Keratinocyte (primary cell): Measurements from ENCODE around the gene PRPSAP1. TPM values are rescaled to one million over a fixed set of nuclear protein-coding genes. Genes with fewer than 3 reads are reported as not detected.

Experiments used
- DNase-seq: peaks from one replicate; pipeline ENCODE4 v3.0.0-alpha.2; 2011; ENCODE audit warnings: low read depth, missing footprints, low spot score
- FAIRE-seq: peaks from 2 replicates; lab custom pipeline; 2011; peaks lifted over from hg19 to GRCh38; lab: Jason Lieb, UNC
- H2AFZ ChIP-seq: 2 replicates; pipeline ENCODE4 v1.6.0; 2012; ENCODE audit warnings: low read length, control low read depth, inconsistent platforms; ENCODE audit not compliant: control insufficient read depth
- H3K27ac ChIP-seq: 2 replicates; pipeline ENCODE4 v1.5.1; 2011; ENCODE audit warnings: low read length; ENCODE audit not compliant: control insufficient read depth, insufficient read depth
- H3K27me3 ChIP-seq: 3 replicates; pipeline ENCODE4 v1.6.0; 2011; ENCODE audit warnings: low read length; ENCODE audit not compliant: control insufficient read depth, insufficient read depth; ENCODE audit errors: extremely low read depth
- H3K36me3 ChIP-seq, 2 experiments: 2 replicates in 1 of 2; 3 replicates in 1 of 2; pipeline ENCODE4 v1.5.1; 2011; ENCODE audit warnings: low read length in 2 of 2, mild to moderate bottlenecking in 1 of 2; ENCODE audit not compliant: control insufficient read depth in 2 of 2, insufficient read depth in 2 of 2; ENCODE audit errors: extremely low read depth in 1 of 2
- H3K4me1 ChIP-seq: 3 replicates; pipeline ENCODE4 v1.5.1; 2011; ENCODE audit warnings: low read length; ENCODE audit not compliant: control insufficient read depth, insufficient read depth; ENCODE audit errors: extremely low read depth
- H3K4me2 ChIP-seq: 3 replicates; pipeline ENCODE4 v1.6.0; 2011; ENCODE audit warnings: low read depth, low read length; ENCODE audit not compliant: control insufficient read depth, insufficient read depth; ENCODE audit errors: extremely low read depth
- H3K4me3 ChIP-seq, 3 experiments: fragments of 200-600 bp in 1 of 3; sonication (generic) in 1 of 3; 2 replicates in 2 of 3; 3 replicates in 1 of 3; pipeline ENCODE4 v1.5.1; 2011 to 2016; ENCODE audit warnings: low read length in 3 of 3, mild to moderate bottlenecking in 3 of 3, control low read depth in 2 of 3, inconsistent platforms in 1 of 3, low read depth in 1 of 3, mixed read lengths in 1 of 3, mixed run types in 1 of 3, moderate library complexity in 1 of 3; ENCODE audit not compliant: control insufficient read depth in 2 of 3, insufficient read depth in 2 of 3; ENCODE audit errors: extremely low read depth in 1 of 3
- H3K79me2 ChIP-seq: 2 replicates; pipeline ENCODE4 v1.6.0; 2012; ENCODE audit warnings: low read length; ENCODE audit not compliant: control insufficient read depth, insufficient read depth
- H3K9ac ChIP-seq: 3 replicates; pipeline ENCODE4 v1.6.0; 2011; ENCODE audit warnings: low read length; ENCODE audit not compliant: control insufficient read depth, insufficient read depth; ENCODE audit errors: extremely low read depth
- H3K9me1 ChIP-seq: 3 replicates; pipeline ENCODE4 v1.6.0; 2011; ENCODE audit warnings: low read length; ENCODE audit not compliant: control insufficient read depth, insufficient read depth; ENCODE audit errors: extremely low read depth
- H3K9me3 ChIP-seq: 2 replicates; pipeline ENCODE4 v1.5.1; 2012; ENCODE audit warnings: low read depth, low read length; ENCODE audit not compliant: control insufficient read depth
- H4K20me1 ChIP-seq: 3 replicates; pipeline ENCODE4 v1.6.0; 2011; ENCODE audit warnings: low read length; ENCODE audit not compliant: control insufficient read depth, insufficient read depth; ENCODE audit errors: extremely low read depth
- CTCF ChIP-seq, 3 experiments: IDR thresholded peaks in 1 of 3; conservative IDR thresholded peaks in 1 of 3; optimal IDR thresholded peaks in 1 of 3; 2 replicates in 2 of 3; 3 replicates in 1 of 3; pipeline versions ENCODE3 to v1.5.1; 2011; ENCODE audit warnings: low read length in 3 of 3, mild to moderate bottlenecking in 3 of 3, moderate library complexity in 2 of 3, control low read depth in 1 of 3, inconsistent platforms in 1 of 3; ENCODE audit not compliant: insufficient read depth in 2 of 3; ENCODE audit errors: extremely low read depth in 1 of 3
- EZH2 ChIP-seq: IDR thresholded peaks from one replicate; pipeline ENCODE4 v1.6.1; 2012; ENCODE audit warnings: inconsistent platforms, mild to moderate bottlenecking, low read length, moderate library complexity
- dilution Hi-C: fragments of 300-500 bp; cut with MboI; formaldehyde crosslinking; loops from one replicate; pipeline ENCODE4 v1.7.0; 2020; ENCODE audit warnings: low sequenced_read_pairs; ENCODE audit not compliant: extremely low pct_ligation_motif_present
- polyA plus RNA-seq, 5 experiments: library from polyadenylated mRNA; depleted of rRNA in 3 of 5; stranded (reverse) in 3 of 5; stranded (forward) in 1 of 5; unstranded in 1 of 5; fragments of >200 nt; gene quantifications; 1 replicate in 1 of 5; 2 replicates in 3 of 5; 3 replicates in 1 of 5; pipeline versions ENCODE4 v1.2.1 to v1.2.3, GENCODE V29; 2011 to 2012; ENCODE audit warnings: missing spikeins in 2 of 5, low read depth in 1 of 5, low replicate concordance in 1 of 5

Gene PRPSAP1
- polyA plus RNA-seq, 1 donor (not counting 4 experiments of a cell fraction or from before 2014, with no cell fraction given) = 51.4 TPM

DNA sequence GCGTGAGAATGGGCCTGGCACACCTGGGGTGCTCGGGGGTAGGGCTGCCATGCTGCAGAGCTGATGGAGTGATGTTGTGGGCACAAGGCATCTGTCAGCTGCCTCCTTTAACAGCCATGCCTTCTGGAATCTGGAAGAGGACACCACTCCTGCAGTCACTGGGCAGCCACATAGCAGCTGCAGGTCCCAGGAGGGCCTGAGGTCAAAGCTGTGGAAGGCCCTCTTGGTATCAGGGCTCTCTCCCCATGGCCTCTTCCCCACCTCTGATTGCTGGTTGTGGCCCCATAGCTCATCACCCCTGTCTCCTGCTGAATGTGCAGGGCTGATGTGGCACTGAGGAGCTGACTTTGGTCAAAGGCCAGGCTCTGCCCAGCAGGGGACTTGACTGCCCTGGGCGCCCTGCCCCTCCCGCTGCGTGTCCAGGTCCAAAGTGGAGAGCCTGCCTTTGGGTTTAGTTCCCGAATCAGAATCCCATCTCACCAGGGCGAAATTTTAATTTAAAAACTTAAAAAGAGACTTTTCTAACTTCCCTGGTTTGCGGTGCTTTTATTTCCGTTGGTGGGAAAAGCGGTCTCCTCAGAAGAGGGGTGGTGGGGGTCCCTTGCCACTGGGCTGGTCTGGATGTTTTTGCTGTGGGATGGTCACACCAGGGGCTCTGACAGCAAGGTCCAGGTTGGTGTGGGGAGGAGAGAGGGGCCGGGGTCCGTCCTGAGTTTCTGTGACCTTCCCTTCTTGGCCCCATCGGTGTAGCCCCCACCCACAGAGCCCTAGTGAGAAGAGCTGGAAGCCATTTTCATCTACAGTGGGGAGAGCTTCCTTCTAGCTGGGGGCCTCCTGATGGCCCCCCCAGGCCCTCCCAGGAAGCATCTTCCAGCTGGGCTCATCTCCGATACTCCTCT, 82.7 kb downstream of the PRPSAP1 start:
- no peaks in the 10 kb centered on the region for H3K9me3 ChIP-seq
- no peak for TF ChIP-seq EZH2
- TF ChIP-seq CTCF (optimal IDR thresholded peaks at IDR 0.05 in 1 of 3, IDR thresholded peaks at IDR 0.05 in 1 of 3, conservative IDR thresholded peaks at IDR 0.05 in 1 of 3; ENCODE audit: extremely low read depth in 1 of 3, insufficient read depth in 2 of 3, low read length in 3 of 3) = no peak
- H4K20me1 ChIP-seq = no peaks in the 10 kb centered on the region
- H2AFZ ChIP-seq = no peak overlapping the region
- H3K4me2 ChIP-seq = peak overlapping the region; percentile 48
- dilution Hi-C loops = no loop called here
- DNase-seq (no peak), FAIRE-seq (no peak)
- H3K27me3 ChIP-seq = no peaks in the 10 kb centered on the region
- H3K36me3 ChIP-seq = peaks cover 6 to 12% of the 10 kb centered on the region in 2 experiments
- no peak overlapping the region for H3K4me3 ChIP-seq
- no peak overlapping the region for H3K27ac ChIP-seq
- H3K9me1 ChIP-seq = peaks cover 2% of the 10 kb centered on the region
- H3K4me1 ChIP-seq = peaks cover 38% of the 10 kb centered on the region
- H3K9ac ChIP-seq = no peak overlapping the region
- peaks cover 20% of the 10 kb centered on the region for H3K79me2 ChIP-seq

- Histone ChIP-seq H3K4me2 (no peak overlapping the region), H3K27ac (no peak overlapping the region), H3K9me1 (peaks cover 2% of the 10 kb centered on the region), H3K4me3 (no peak overlapping the region), H3K36me3 (peaks cover 6 to 12% of the 10 kb centered on the region in 2 experiments), H3K4me1 (peaks cover 38% of the 10 kb centered on the region), H4K20me1 (no peaks in the 10 kb centered on the region), H3K79me2 (peaks cover 22% of the 10 kb centered on the region), H3K9me3 (no peaks in the 10 kb centered on the region), H3K27me3 (no peaks in the 10 kb centered on the region), H2AFZ (no peak overlapping the region), H3K9ac (no peak overlapping the region)
- FAIRE-seq (no peak), DNase-seq (no peak)
- no peak for TF ChIP-seq EZH2
- no peak for TF ChIP-seq CTCF (optimal IDR thresholded peaks at IDR 0.05 in 1 of 3, IDR thresholded peaks at IDR 0.05 in 1 of 3, conservative IDR thresholded peaks at IDR 0.05 in 1 of 3; ENCODE audit: extremely low read depth in 1 of 3, insufficient read depth in 2 of 3, low read length in 3 of 3)
- dilution Hi-C loops = no loop called here
Observed at GRCh38 chr17:76270127-76270592, 83.6 kb downstream of the PRPSAP1 start.
